ENCODE results near the gene SNRPA1. TPM values are rescaled to one million over a fixed set of nuclear protein-coding genes. Genes with fewer than 3 reads are reported as not detected.

Gene SNRPA1
- total and polyA plus RNA-seq, 2 of the 13 experiments (the other 11 are each of a cell fraction or from before 2014, with no cell fraction given), result 41.2 to 108 TPM

- TF ChIP-seq ZFP91 (CRISPR knock-in tag; IDR thresholded peaks at IDR 0.05; ENCODE audit: borderline replicate concordance) (peak; percentile 52), SP1 (IDR thresholded peaks at IDR 0.05) (no peak), SP1 (CRISPR knock-in tag; IDR thresholded peaks at IDR 0.05) (peak; percentile 61), HBP1 (CRISPR knock-in tag; IDR thresholded peaks at IDR 0.05; ENCODE audit: low read depth) (peak; percentile 78; the same call in 1 of the 2 replicates), ZNF512B (CRISPR knock-in tag; IDR thresholded peaks at IDR 0.05; ENCODE audit: borderline replicate concordance) (no peak), ZBTB25 (CRISPR knock-in tag; IDR thresholded peaks at IDR 0.05) (0 out of 2 replicates have a peak, but pooled peaks have one; percentile 48), IRX3 (CRISPR knock-in tag; IDR thresholded peaks at IDR 0.05; ENCODE audit: borderline replicate concordance, low read depth) (no peak), ZNF639 (CRISPR knock-in tag; conservative IDR thresholded peaks at IDR 0.05) (no peak; the same call in 1 of the 2 replicates), ATM (IDR thresholded peaks at IDR 0.05; ENCODE audit: borderline replicate concordance) (no peak), PPARG (CRISPR knock-in tag; conservative IDR thresholded peaks at IDR 0.05) (no peak), POGK (CRISPR knock-in tag; conservative IDR thresholded peaks at IDR 0.05) (0 out of 2 replicates have a peak, but pooled peaks have one; percentile 33), ZNF800 (CRISPR knock-in tag; IDR thresholded peaks at IDR 0.05) (peak; percentile 53; the same call in 1 of the 2 replicates), JUNB (CRISPR knock-in tag; IDR thresholded peaks at IDR 0.05; ENCODE audit: borderline replicate concordance) (no peak; the same call in 1 of the 2 replicates), HOXA3 (CRISPR knock-in tag; IDR thresholded peaks at IDR 0.05) (peak; percentile 76)
These were observed 42.9 kb downstream of the SNRPA1 start, which contains the start of gene CHSY1 (continued) for GRCh38 chr15:101251830-101252820.

All from HepG2 (cell line).